HG02759 (cell line): ENCODE data around the gene ILRUN.
"Not testable (repeated sequence)": the region's sequence is repeated elsewhere in the genome, so short reads cannot be mapped to it uniquely, and the experiment has no call there.

Experiments used
- ATAC-seq: cut with Tn5 transposase; IDR thresholded peaks from one replicate; pipeline ENCODE4 v1.9.1; 2021; ENCODE audit warnings: mild to moderate bottlenecking, moderate library complexity; ENCODE audit not compliant: unreplicated experiment

Gene ILRUN

GRCh38 chr6:34696739-34697543 is at the start of gene ILRUN:
TSS of gene ILRUN (minus strand) at chr6:34696767. CDS start at chr6:34696603, 164 bp downstream.
- ATAC-seq: peak; percentile 88

GRCh38 chr6:34745277-34746103 is 48.9 kb upstream of the ILRUN start:
- ATAC-seq: no peak

GRCh38 chr6:34744294-34744647 is 47.7 kb upstream of the ILRUN start:
- ATAC-seq: not testable (repeated sequence)

GRCh38 chr6:34743625-34744293 is 47.2 kb upstream of the ILRUN start:
- no peak for ATAC-seq

- no peak for ATAC-seq
Measured at GRCh38 chr6:34742094-34742493, 45.5 kb upstream of the ILRUN start.

- no peak for ATAC-seq
Measured at GRCh38 chr6:34736823-34737222, 40.3 kb upstream of the ILRUN start.

- ATAC-seq: no peak
Measured at GRCh38 chr6:34731393-34732060, 35.0 kb upstream of the ILRUN start.

- no peak for ATAC-seq
Measured at GRCh38 chr6:34729631-34730470, 33.3 kb upstream of the ILRUN start.

GRCh38 chr6:34726055-34726454 is 29.5 kb upstream of the ILRUN start:
- ATAC-seq: no peak

GRCh38 chr6:34723203-34723602 is 26.6 kb upstream of the ILRUN start:
- ATAC-seq: no peak

GRCh38 chr6:34722451-34722850 is 25.9 kb upstream of the ILRUN start:
- ATAC-seq: no peak

- ATAC-seq: not testable (repeated sequence)
Measured at GRCh38 chr6:34720160-34720559, 23.6 kb upstream of the ILRUN start.

GRCh38 chr6:34719646-34720045 is 23.1 kb upstream of the ILRUN start:
- not testable (repeated sequence) for ATAC-seq

GRCh38 chr6:34718976-34719375 is 22.4 kb upstream of the ILRUN start:
- ATAC-seq: no peak

GRCh38 chr6:34717466-34717865 is 20.9 kb upstream of the ILRUN start:
- no peak for ATAC-seq

- ATAC-seq: no peak
Measured at GRCh38 chr6:34714663-34715062, 18.1 kb upstream of the ILRUN start.

- not testable (repeated sequence) for ATAC-seq
Measured at GRCh38 chr6:34712881-34713280, 16.3 kb upstream of the ILRUN start.

GRCh38 chr6:34709386-34709785 is 12.8 kb upstream of the ILRUN start:
- ATAC-seq: no peak

GRCh38 chr6:34705241-34705640 is 8.7 kb upstream of the ILRUN start:
- no peak for ATAC-seq

GRCh38 chr6:34701199-34701598 is 4.6 kb upstream of the ILRUN start:
- ATAC-seq: no peak
